Spleen (tissue), 7 donors: ENCODE results near the gene GRAMD2B.

Source experiments
- POLR2A ChIP-seq, 3 donors: fragments of 450-650 bp; IDR thresholded peaks; one replicate each; pipeline ENCODE4 v1.5.1; 2017; ENCODE audit warnings: antibody characterized with exemption in 3 of 3, mild to moderate bottlenecking in 1 of 3
- POLR2AphosphoS5 ChIP-seq, 3 donors: sonication (generic); formaldehyde crosslinking; IDR thresholded peaks; one replicate each; pipeline ENCODE4 v1.5.1; 2017; ENCODE audit warnings: antibody characterized with exemption in 3 of 3
- TF ChIP-seq, protein P1 (sequence below), 11 experiments: fragments of 200-600 bp in 7 of 11; fragments of 450-650 bp in 4 of 11; sonication (generic) in 4 of 11; IDR thresholded peaks in 8 of 11; conservative IDR thresholded peaks in 3 of 11; 1 replicate in 7 of 11; 2 replicates in 4 of 11; pipeline versions ENCODE4 v1.4.0 to v1.8.0; 2016 to 2021; ENCODE audit warnings: antibody characterized with exemption in 11 of 11, inconsistent platforms in 4 of 11, mild to moderate bottlenecking in 1 of 11
- donor health status: DM: no; HTN: no; CAD: no; lungs with moderate emphysema.
- donor health status: DM: no; HTN: no; CAD: no.
- donor health status: DM: no; HTN: no; CAD: no.

DNA sequence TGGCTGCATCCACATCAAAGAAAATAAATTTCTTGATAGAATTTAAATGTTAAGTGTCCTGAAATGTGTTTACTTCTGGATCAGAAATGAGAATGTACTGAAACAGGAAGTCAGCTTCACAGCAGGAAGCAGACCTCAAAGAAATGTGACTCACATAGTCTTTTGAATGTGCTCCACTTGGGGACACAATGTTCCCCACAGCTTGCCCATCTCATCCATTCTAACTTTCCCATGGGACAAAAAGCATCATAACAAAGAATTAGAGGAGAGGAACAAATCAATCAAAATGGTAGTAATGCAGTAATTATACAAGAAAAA, 85.7 kb downstream of the GRAMD2B start:
- TF ChIP-seq, protein P1, sequence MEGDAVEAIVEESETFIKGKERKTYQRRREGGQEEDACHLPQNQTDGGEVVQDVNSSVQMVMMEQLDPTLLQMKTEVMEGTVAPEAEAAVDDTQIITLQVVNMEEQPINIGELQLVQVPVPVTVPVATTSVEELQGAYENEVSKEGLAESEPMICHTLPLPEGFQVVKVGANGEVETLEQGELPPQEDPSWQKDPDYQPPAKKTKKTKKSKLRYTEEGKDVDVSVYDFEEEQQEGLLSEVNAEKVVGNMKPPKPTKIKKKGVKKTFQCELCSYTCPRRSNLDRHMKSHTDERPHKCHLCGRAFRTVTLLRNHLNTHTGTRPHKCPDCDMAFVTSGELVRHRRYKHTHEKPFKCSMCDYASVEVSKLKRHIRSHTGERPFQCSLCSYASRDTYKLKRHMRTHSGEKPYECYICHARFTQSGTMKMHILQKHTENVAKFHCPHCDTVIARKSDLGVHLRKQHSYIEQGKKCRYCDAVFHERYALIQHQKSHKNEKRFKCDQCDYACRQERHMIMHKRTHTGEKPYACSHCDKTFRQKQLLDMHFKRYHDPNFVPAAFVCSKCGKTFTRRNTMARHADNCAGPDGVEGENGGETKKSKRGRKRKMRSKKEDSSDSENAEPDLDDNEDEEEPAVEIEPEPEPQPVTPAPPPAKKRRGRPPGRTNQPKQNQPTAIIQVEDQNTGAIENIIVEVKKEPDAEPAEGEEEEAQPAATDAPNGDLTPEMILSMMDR (IDR thresholded peaks at IDR 0.05 in 8 of 11, conservative IDR thresholded peaks at IDR 0.05 in 3 of 11), result no peak
- TF ChIP-seq POLR2A (IDR thresholded peaks at IDR 0.05) (no peak), POLR2AphosphoS5 (IDR thresholded peaks at IDR 0.05) (peak in 1 of 3 donors; percentile 82)
